Karpas-422 (cell line): ENCODE results near the gene MAGI2. TPM values are rescaled to one million over a fixed set of nuclear protein-coding genes. Genes with fewer than 3 reads are reported as not detected.

Experiments
- DNase-seq: peaks from one replicate; pipeline ENCODE4 v3.0.0-alpha.2; 2015
- H2AFZ ChIP-seq: fragments of 200-600 bp; sonication (generic); 2 replicates; pipeline ENCODE4 v1.6.1; 2014; ENCODE audit warnings: antibody characterized with exemption, low read length, mixed read lengths
- H3K27ac ChIP-seq: fragments of 200-600 bp; sonication (generic); 2 replicates; pipeline ENCODE4 v1.5.1; 2014; ENCODE audit warnings: mild to moderate bottlenecking, low read length, moderate library complexity
- H3K27me3 ChIP-seq: fragments of 200-600 bp; sonication (generic); 2 replicates; pipeline ENCODE4 v1.6.1; 2014; ENCODE audit warnings: low read length, mixed read lengths
- H3K36me3 ChIP-seq: fragments of 200-600 bp; sonication (generic); 2 replicates; pipeline ENCODE4 v1.6.1; 2014; ENCODE audit warnings: low read length, mixed read lengths; ENCODE audit not compliant: insufficient read depth
- H3K4me1 ChIP-seq: fragments of 200-600 bp; sonication (generic); 2 replicates; pipeline ENCODE4 v1.6.1; 2014; ENCODE audit warnings: mild to moderate bottlenecking, low read length, mixed read lengths
- H3K4me2 ChIP-seq: fragments of 200-600 bp; sonication (generic); 2 replicates; pipeline ENCODE4 v1.6.1; 2014; ENCODE audit warnings: low read length, low read depth, mild to moderate bottlenecking; ENCODE audit not compliant: poor library complexity, severe bottlenecking
- H3K4me3 ChIP-seq: fragments of 200-600 bp; sonication (generic); 2 replicates; pipeline ENCODE4 v1.5.1; 2014; ENCODE audit warnings: mild to moderate bottlenecking, antibody characterized with exemption, low read length, mixed read lengths
- H3K79me2 ChIP-seq: fragments of 200-600 bp; sonication (generic); 2 replicates; pipeline ENCODE4 v1.6.1; 2014; ENCODE audit warnings: mild to moderate bottlenecking, low read length, mixed read lengths
- H3K9ac ChIP-seq: fragments of 200-600 bp; sonication (generic); 2 replicates; pipeline ENCODE4 v1.6.0; 2014; ENCODE audit warnings: low read length
- H3K9me2 ChIP-seq: fragments of 200-600 bp; sonication (generic), shearing (Covaris generic); replicated peaks from 2 replicates; pipeline ENCODE4 v1.6.0; 2014; ENCODE audit warnings: mild to moderate bottlenecking, low read length, moderate library complexity; ENCODE audit not compliant: insufficient read depth
- H3K9me3 ChIP-seq: fragments of 300-700, 200-600 bp; sonication (generic); 2 replicates; pipeline ENCODE4 v1.6.1; 2014; ENCODE audit warnings: low read length, mixed read lengths
- H4K20me1 ChIP-seq: fragments of 200-600 bp; sonication (generic); 2 replicates; pipeline ENCODE4 v1.6.1; 2014; ENCODE audit warnings: mild to moderate bottlenecking, antibody characterized with exemption, low read length, low read depth; ENCODE audit not compliant: insufficient read depth
- total RNA-seq: library from RNA; depleted of rRNA; stranded (reverse); fragments of >200 nt; shearing (Covaris generic); gene quantifications from 2 replicates; pipeline ENCODE4 v1.2.3, GENCODE V29; 2014; ENCODE audit warnings: low replicate concordance

The MAGI2 gene
- total RNA-seq, 1 experiment from 2014 or later = 0.93 TPM

- H3K9me3 ChIP-seq = no peaks in the 10 kb centered on the region
- no peaks in the 10 kb centered on the region; the same call in 1 of the 2 replicates for H3K9me2 ChIP-seq
- H3K9ac ChIP-seq = no peak overlapping the region
- H2AFZ ChIP-seq = no peak overlapping the region
- H4K20me1 ChIP-seq = no peaks in the 10 kb centered on the region
- DNase-seq = no peak
- no peaks in the 10 kb centered on the region for H3K27me3 ChIP-seq
- H3K4me3 ChIP-seq = no peak overlapping the region
- no peaks in the 10 kb centered on the region for H3K79me2 ChIP-seq
- H3K27ac ChIP-seq = no peak overlapping the region
- H3K4me1 ChIP-seq = no peaks in the 10 kb centered on the region
- H3K36me3 ChIP-seq = no peaks in the 10 kb centered on the region
- no peak overlapping the region for H3K4me2 ChIP-seq
Measured at GRCh38 chr7:78649976-78650375, 803.5 kb downstream of the MAGI2 start.

GRCh38 chr7:78649236-78649635, 804.2 kb downstream of the MAGI2 start:
- Histone ChIP-seq H3K9me3 (no peaks in the 10 kb centered on the region), H3K27me3 (no peaks in the 10 kb centered on the region), H3K4me2 (no peak overlapping the region), H3K9me2 (no peaks in the 10 kb centered on the region; the same call in 1 of the 2 replicates), H3K79me2 (no peaks in the 10 kb centered on the region), H3K9ac (no peak overlapping the region), H3K4me3 (no peak overlapping the region), H3K4me1 (no peaks in the 10 kb centered on the region), H4K20me1 (no peaks in the 10 kb centered on the region), H3K36me3 (no peaks in the 10 kb centered on the region), H2AFZ (no peak overlapping the region), H3K27ac (no peak overlapping the region)
- DNase-seq = no peak

GRCh38 chr7:78642751-78643150, 810.7 kb downstream of the MAGI2 start:
- Histone ChIP-seq H3K36me3 (no peaks in the 10 kb centered on the region), H3K9me3 (no peaks in the 10 kb centered on the region), H4K20me1 (no peaks in the 10 kb centered on the region), H3K9me2 (no peaks in the 10 kb centered on the region), H3K27me3 (no peaks in the 10 kb centered on the region), H3K9ac (no peak overlapping the region), H3K4me3 (no peak overlapping the region), H2AFZ (no peak overlapping the region), H3K4me2 (no peak overlapping the region), H3K4me1 (no peaks in the 10 kb centered on the region), H3K79me2 (no peaks in the 10 kb centered on the region), H3K27ac (no peak overlapping the region)
- no peak for DNase-seq

- Histone ChIP-seq H3K4me2 (no peak overlapping the region), H3K79me2 (no peaks in the 10 kb centered on the region), H2AFZ (no peak overlapping the region), H3K27me3 (no peaks in the 10 kb centered on the region), H3K4me3 (no peak overlapping the region), H3K36me3 (no peaks in the 10 kb centered on the region), H3K9me2 (no peaks in the 10 kb centered on the region), H3K4me1 (no peaks in the 10 kb centered on the region), H3K9ac (no peak overlapping the region), H3K27ac (no peak overlapping the region), H3K9me3 (no peaks in the 10 kb centered on the region), H4K20me1 (no peaks in the 10 kb centered on the region)
- no peak for DNase-seq
Measured at GRCh38 chr7:78638364-78638763, 815.1 kb downstream of the MAGI2 start.

- H3K27ac ChIP-seq = no peak overlapping the region
- no peaks in the 10 kb centered on the region for H3K9me2 ChIP-seq
- no peaks in the 10 kb centered on the region for H3K4me1 ChIP-seq
- H3K9me3 ChIP-seq = no peaks in the 10 kb centered on the region
- no peak overlapping the region for H2AFZ ChIP-seq
- H3K36me3 ChIP-seq = no peaks in the 10 kb centered on the region
- DNase-seq = no peak
- no peak overlapping the region for H3K9ac ChIP-seq
- no peaks in the 10 kb centered on the region for H4K20me1 ChIP-seq
- H3K4me2 ChIP-seq = no peak overlapping the region
- H3K79me2 ChIP-seq = no peaks in the 10 kb centered on the region
- H3K4me3 ChIP-seq = no peak overlapping the region
- H3K27me3 ChIP-seq = no peaks in the 10 kb centered on the region
Measured at GRCh38 chr7:78636727-78637126, 816.7 kb downstream of the MAGI2 start.

GRCh38 chr7:78635026-78635793, 818.3 kb downstream of the MAGI2 start:
- H3K27me3 ChIP-seq = no peaks in the 10 kb centered on the region
- H3K4me1 ChIP-seq = no peaks in the 10 kb centered on the region
- H2AFZ ChIP-seq = no peak overlapping the region

GRCh38 chr7:78634093-78634492, 819.4 kb downstream of the MAGI2 start:
- Histone ChIP-seq H3K4me1 (no peaks in the 10 kb centered on the region), H3K4me3 (no peak overlapping the region)

More at GRCh38 chr7:78635026-78635793, 818.3 kb downstream of the MAGI2 start:
- Histone ChIP-seq H3K9ac (no peak overlapping the region), H3K4me3 (no peak overlapping the region), H3K4me2 (no peak overlapping the region), H3K36me3 (no peaks in the 10 kb centered on the region), H3K9me3 (no peaks in the 10 kb centered on the region), H3K9me2 (no peaks in the 10 kb centered on the region), H3K79me2 (no peaks in the 10 kb centered on the region), H4K20me1 (no peaks in the 10 kb centered on the region), H3K27ac (no peak overlapping the region)
- no peak for DNase-seq

GRCh38 chr7:78620920-78621319, 832.5 kb downstream of the MAGI2 start:
- no peaks in the 10 kb centered on the region for H3K79me2 ChIP-seq
- H3K27me3 ChIP-seq = no peaks in the 10 kb centered on the region
- no peaks in the 10 kb centered on the region for H3K36me3 ChIP-seq
- no peak overlapping the region for H2AFZ ChIP-seq
- no peaks in the 10 kb centered on the region for H3K4me1 ChIP-seq
- no peak overlapping the region for H3K9ac ChIP-seq
- peak; percentile 56 for DNase-seq
- H3K4me3 ChIP-seq = no peak overlapping the region
- no peak overlapping the region for H3K27ac ChIP-seq
- no peaks in the 10 kb centered on the region for H3K9me2 ChIP-seq
- no peak overlapping the region for H3K4me2 ChIP-seq
- H4K20me1 ChIP-seq = no peaks in the 10 kb centered on the region
- no peaks in the 10 kb centered on the region for H3K9me3 ChIP-seq

More at GRCh38 chr7:78634093-78634492, 819.4 kb downstream of the MAGI2 start:
- H3K9me2 ChIP-seq = no peaks in the 10 kb centered on the region
- H3K9me3 ChIP-seq = no peaks in the 10 kb centered on the region
- no peaks in the 10 kb centered on the region for H3K79me2 ChIP-seq
- H3K9ac ChIP-seq = no peak overlapping the region
- H3K27ac ChIP-seq = no peak overlapping the region
- H3K27me3 ChIP-seq = no peaks in the 10 kb centered on the region
- H3K4me2 ChIP-seq = no peak overlapping the region
- no peaks in the 10 kb centered on the region for H4K20me1 ChIP-seq
- H2AFZ ChIP-seq = no peak overlapping the region
- H3K36me3 ChIP-seq = no peaks in the 10 kb centered on the region
- DNase-seq = no peak
